KG1 (cell line): ENCODE data around the gene CLTCL1.

Source experiments
- DNase-seq: peaks from one replicate; lab custom pipeline; 2025; lab: John Stamatoyannopoulos, UW

The CLTCL1 gene

GRCh38 chr22:19195796-19196731 is 95.5 kb downstream of the CLTCL1 start:
- no peak for DNase-seq

DNA sequence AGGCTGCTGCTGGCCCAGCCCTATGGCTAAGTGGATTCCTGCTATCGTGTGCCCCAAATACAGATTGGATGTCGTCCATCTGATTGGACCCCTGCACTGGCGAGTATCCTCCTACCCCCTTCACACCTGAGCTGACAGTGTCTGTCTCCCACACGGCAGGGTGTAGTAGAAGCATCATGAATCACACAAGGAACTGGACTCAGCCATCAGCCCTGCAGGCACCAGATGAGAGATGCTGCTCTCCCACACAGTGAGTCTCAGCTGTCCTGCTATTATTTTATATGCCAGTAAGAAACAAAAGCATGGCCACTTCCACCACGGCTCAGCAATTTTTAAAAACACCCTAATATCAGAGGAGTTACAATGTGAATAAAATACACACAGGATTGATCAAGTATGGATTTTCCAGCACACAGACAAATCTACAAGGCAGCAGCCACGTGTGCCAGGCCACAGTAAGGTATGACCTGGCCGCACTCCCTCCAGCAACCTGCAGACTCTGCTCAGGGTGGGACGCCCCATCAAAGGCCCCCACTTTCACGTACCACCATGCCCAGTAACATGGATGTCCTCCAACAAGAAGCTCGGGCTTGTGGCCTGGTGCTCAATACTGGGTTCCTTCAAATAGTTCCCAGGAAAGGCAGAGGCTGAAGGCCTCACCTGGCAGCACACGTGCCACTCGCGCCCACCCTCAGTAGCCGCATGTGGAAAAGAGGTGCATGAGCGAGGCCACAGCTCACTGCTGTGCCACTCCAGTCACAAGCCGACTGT is 96.6 kb downstream of the CLTCL1 start:
- no peak for DNase-seq

GRCh38 chr22:19193879-19194278 is 97.6 kb downstream of the CLTCL1 start:
- DNase-seq, result no peak

DNA sequence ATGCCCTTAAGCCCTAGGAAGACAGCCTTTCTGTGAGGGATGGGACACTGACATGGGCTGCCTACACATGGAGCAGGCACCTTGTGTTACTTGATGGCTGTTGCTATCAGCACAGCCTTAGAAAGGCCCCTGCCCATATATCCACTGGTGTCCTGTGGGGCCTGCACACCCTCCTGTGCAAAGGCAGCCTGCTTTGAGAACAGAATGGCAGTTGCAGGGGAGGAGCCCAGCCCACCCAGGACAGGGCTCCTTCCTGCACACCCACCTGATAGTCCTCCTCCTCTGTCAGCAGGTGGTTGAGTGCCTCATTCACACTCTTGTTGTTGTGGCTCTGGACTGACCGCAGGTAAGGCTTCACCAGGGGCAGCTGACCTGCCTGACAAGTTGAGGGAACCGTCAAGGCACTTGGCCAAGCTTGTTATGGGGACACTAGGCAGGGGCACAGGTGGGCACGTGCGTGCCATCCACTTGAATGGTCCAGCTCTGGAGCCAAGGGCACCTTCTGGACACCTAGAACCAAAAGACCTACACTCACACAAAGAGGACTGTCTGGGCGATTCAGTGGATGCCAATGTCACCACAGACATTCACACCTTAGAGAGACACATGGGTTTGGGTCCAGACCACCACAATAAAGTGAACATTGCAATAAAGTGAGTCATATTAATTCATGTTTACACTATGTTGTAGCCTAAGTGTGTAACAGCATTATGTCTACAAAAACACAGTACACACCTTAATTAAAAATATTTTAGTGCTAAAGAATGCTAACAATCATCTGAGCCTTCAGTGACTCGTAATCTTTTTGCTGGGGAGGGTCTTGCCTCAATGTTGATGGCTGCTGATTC is 103.6 kb downstream of the CLTCL1 start:
- no peak for DNase-seq

- DNase-seq, result no peak
Measured at GRCh38 chr22:19184276-19184997, 107.1 kb downstream of the CLTCL1 start.

- DNase-seq, result no peak
Measured at GRCh38 chr22:19183216-19183615, 108.3 kb downstream of the CLTCL1 start.

GRCh38 chr22:19182472-19183157 is 108.9 kb downstream of the CLTCL1 start:
- no peak for DNase-seq

DNA sequence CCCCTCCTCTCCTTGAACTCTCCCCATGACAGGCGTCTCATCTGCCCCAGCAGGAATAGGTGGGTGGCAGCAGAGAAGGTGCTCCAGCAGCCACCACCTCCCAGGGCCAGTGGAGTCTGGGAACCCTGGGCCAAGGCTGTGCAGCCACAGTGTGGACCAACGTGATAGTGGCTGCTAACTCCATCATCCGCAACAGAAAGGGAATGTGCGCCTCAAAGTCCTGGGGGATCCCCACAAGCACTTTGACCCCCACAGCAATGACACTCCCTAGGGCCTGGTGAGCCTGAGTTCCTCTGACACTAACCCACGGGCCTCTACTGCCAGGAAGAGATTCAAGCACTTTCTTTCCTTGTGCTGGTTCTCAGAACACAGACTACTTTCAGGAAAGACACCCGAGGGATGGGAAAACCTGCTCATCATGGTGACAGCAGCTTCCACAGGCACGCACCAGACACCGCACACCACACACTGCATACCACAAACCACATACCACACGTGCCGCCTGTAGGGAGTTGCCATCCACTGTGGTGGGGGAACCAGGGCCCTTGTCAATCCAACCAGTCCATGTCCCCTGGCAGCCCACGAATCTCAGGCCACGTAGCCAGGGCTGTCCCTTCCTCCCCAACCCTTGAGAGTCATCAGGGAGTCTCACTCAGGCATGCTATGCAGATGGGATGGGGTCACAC is 109.6 kb downstream of the CLTCL1 start:
- no peak for DNase-seq

- no peak for DNase-seq
Measured at GRCh38 chr22:19180740-19181410, 110.6 kb downstream of the CLTCL1 start.

- DNase-seq, result no peak
Measured at GRCh38 chr22:19180234-19180633, 111.3 kb downstream of the CLTCL1 start.

- DNase-seq, result no peak
Measured at GRCh38 chr22:19179497-19180048, 111.9 kb downstream of the CLTCL1 start.

DNA sequence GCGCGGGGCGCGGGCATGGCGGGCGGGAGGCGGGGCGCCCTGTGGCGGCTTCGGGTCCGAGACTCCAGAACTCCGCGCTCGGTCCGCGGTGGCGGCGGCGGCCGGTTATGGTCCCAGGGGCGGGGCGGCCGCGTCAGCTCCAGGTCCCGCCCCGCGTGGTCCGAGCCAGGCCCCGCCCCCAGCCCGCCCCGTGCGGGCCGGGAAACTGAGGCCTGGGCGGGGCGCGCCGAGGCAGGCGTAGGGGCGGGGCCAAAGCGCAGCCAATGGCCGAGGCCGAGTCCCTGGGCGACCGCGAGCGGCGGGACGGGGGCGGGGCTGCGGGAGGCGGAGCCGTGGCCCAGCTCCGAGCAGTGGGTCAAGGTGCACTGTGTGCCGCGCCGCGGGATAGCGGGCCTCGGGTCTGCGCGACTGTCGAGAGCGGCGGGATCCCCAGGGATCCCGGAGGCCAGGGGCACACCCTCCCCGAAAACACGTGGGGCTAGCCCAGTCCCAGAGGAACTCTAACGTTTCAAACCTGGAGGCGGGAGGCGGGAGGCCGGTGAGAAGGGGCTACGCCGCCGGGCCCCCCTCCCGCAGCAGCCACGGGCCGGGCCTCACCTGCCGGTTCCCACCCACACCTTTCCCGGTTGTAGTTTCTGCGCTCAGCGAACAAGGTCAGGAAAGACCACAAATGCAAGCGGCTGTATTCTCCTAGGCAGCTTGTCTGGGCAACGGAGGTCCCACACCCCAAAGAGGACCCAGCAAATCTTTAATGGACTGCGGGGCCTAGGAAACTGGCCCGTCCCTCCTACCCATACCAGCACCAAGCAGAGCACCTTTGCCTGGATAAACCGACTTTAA is 112.6 kb downstream of the CLTCL1 start, which contains the start of gene SLC25A1:
TSS of gene SLC25A1 (minus strand) at position 80 of the 840 bp plus-strand sequence. CDS start at position 17, 63 bp downstream.
- DNase-seq, result peak; percentile 71

DNA sequence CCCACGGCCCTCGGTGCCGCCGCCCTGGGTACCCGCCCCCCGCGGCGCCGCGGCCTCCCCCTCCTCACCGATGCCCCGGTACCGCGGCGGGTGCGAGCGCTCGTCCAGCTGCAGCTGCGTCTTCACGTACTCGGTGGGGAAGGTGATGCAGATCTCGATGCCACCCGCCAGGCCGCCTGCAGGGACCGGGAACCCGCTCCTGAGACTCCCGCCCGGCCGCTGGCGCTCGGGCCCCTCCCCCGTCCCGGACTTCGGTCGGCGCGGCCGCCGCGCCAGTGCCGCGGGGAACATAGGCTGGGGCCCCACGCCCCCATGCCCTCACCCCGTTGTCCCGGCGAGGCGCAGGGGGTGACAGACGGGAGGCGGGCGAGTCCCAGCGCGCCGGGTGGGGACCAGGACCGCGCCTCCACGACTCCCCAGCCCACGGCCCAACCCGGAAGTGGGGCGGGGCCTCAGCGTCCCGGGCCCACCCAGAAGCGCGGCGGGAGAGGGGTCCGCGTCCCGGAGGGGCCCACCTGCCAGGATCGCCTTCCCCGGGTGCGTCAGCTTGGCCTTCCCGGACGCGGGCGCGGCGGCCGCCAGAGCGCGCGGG is 113.4 kb downstream of the CLTCL1 start:
- DNase-seq, result no peak

DNA sequence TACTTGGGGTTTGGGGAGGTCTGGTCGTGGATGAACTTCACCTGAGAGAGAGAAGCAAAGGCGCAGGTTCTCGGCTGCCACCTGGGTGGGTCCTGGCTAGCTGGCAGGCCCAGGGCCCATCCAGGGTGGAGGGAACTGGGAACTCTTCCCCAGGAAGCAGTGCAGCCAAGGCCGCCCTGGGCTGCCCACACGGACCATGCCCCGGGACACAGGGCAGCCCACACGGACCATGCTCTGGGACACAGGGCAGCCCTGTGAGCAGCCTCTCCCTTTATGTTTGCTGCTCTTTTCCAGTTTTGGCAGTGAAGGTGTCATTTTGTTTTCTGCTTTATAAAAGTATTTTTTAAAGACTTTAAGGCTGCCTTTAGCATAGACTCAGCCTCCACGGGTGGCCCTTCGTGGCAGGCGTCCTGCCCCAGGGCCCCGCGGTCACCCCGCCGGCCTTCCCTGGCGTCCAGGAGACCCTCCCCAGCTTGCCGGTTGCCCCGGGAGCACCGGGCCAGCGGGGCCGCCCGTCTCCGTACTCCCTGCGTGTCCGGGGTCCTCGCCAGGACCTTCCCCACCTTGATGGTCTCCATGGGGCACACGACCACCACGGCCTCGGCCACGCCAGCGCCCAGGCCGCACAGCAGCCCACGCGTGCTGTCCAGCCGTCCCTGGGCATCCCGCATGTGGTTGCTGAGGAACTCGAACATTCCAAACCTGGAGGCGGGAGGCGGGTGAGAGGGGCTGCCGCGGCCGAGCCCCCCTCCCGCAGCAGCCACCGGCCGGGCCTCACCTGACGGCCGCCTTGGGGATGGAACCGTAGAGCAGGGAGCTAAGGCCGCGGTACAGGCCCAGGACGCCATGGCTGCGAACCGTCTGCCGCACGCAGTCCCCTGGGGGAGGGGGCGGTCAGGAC is 114.1 kb downstream of the CLTCL1 start:
- no peak for DNase-seq

- no peak for DNase-seq
Measured at GRCh38 chr22:19176732-19177131, 114.8 kb downstream of the CLTCL1 start.

GRCh38 chr22:19176175-19176643 is 115.3 kb downstream of the CLTCL1 start:
- DNase-seq, result no peak
